ENCODE results near the gene ANKZF1.

ANKZF1 gene

GRCh38 chr2:219229305-219230058, at the start of gene ANKZF1, which contains the start of gene ATG9A:
Gene ANKZF1 (plus strand): TSS chr2:219229806. CDS start chr2:219230258, 452 bp downstream.
Gene ATG9A (minus strand): TSS chr2:219229636. CDS start chr2:219228024, 1,612 bp downstream.
- H3K4me3 ChIP-seq (ENCODE audit: low read depth, low read length), result peak within 1 kb of the TSS; percentile 88
- peaks cover 25% of the 10 kb centered on the region; the same call in 1 of the 2 replicates for H3K36me3 ChIP-seq (ENCODE audit: insufficient read depth, low read length)
- H2AFZ ChIP-seq (ENCODE audit: low read length, unreplicated experiment), result peak within 1 kb of the TSS; percentile 61
- H3K27me3 ChIP-seq (ENCODE audit: insufficient read depth, low read length), result no peaks in the 10 kb centered on the region
- peaks cover 23% of the 10 kb centered on the region for H3K4me1 ChIP-seq (ENCODE audit: control insufficient read depth, insufficient read depth, low read length, unreplicated experiment)
- H3K79me2 ChIP-seq (ENCODE audit: control insufficient read depth, insufficient read depth, low read length, unreplicated experiment), result peaks cover 38% of the 10 kb centered on the region
- H3K27ac ChIP-seq (ENCODE audit: low read depth, low read length), result peak within 1 kb of the TSS; percentile 84

GRCh38 chr2:219180961-219181360, 48.6 kb upstream of the ANKZF1 start:
- Histone ChIP-seq H2AFZ (ENCODE audit: low read length, unreplicated experiment) (no peak overlapping the region), H3K4me1 (ENCODE audit: control insufficient read depth, insufficient read depth, low read length, unreplicated experiment) (peaks cover 9% of the 10 kb centered on the region), H3K4me3 (ENCODE audit: low read depth, low read length) (no peak overlapping the region), H3K27me3 (ENCODE audit: insufficient read depth, low read length) (no peaks in the 10 kb centered on the region), H3K27ac (ENCODE audit: low read depth, low read length) (no peak overlapping the region), H3K36me3 (ENCODE audit: insufficient read depth, low read length) (no peaks in the 10 kb centered on the region; the same call in none of the 2 replicates), H3K79me2 (ENCODE audit: control insufficient read depth, insufficient read depth, low read length, unreplicated experiment) (peaks cover 23% of the 10 kb centered on the region)

GRCh38 chr2:219181531-219181930, 48.1 kb upstream of the ANKZF1 start:
- Histone ChIP-seq H3K36me3 (ENCODE audit: insufficient read depth, low read length) (no peaks in the 10 kb centered on the region; the same call in none of the 2 replicates), H3K27ac (ENCODE audit: low read depth, low read length) (no peak overlapping the region), H2AFZ (ENCODE audit: low read length, unreplicated experiment) (no peak overlapping the region), H3K4me3 (ENCODE audit: low read depth, low read length) (no peak overlapping the region), H3K4me1 (ENCODE audit: control insufficient read depth, insufficient read depth, low read length, unreplicated experiment) (peaks cover 8% of the 10 kb centered on the region), H3K27me3 (ENCODE audit: insufficient read depth, low read length) (no peaks in the 10 kb centered on the region), H3K79me2 (ENCODE audit: control insufficient read depth, insufficient read depth, low read length, unreplicated experiment) (peaks cover 21% of the 10 kb centered on the region)

GRCh38 chr2:219182331-219183150, 47.1 kb upstream of the ANKZF1 start:
- H3K36me3 ChIP-seq (ENCODE audit: insufficient read depth, low read length), result no peaks in the 10 kb centered on the region; the same call in none of the 2 replicates
- H3K27me3 ChIP-seq (ENCODE audit: insufficient read depth, low read length), result no peaks in the 10 kb centered on the region
- peaks cover 8% of the 10 kb centered on the region for H3K4me1 ChIP-seq (ENCODE audit: control insufficient read depth, insufficient read depth, low read length, unreplicated experiment)
- H3K27ac ChIP-seq (ENCODE audit: low read depth, low read length), result no peak overlapping the region
- H2AFZ ChIP-seq (ENCODE audit: low read length, unreplicated experiment), result no peak overlapping the region
- no peak overlapping the region for H3K4me3 ChIP-seq (ENCODE audit: low read depth, low read length)
- peaks cover 21% of the 10 kb centered on the region for H3K79me2 ChIP-seq (ENCODE audit: control insufficient read depth, insufficient read depth, low read length, unreplicated experiment)

- no peak overlapping the region for H3K27ac ChIP-seq (ENCODE audit: low read depth, low read length)
- no peak overlapping the region for H2AFZ ChIP-seq (ENCODE audit: low read length, unreplicated experiment)
- peaks cover 8% of the 10 kb centered on the region for H3K4me1 ChIP-seq (ENCODE audit: control insufficient read depth, insufficient read depth, low read length, unreplicated experiment)
- no peak overlapping the region for H3K4me3 ChIP-seq (ENCODE audit: low read depth, low read length)
- H3K79me2 ChIP-seq (ENCODE audit: control insufficient read depth, insufficient read depth, low read length, unreplicated experiment), result peaks cover 21% of the 10 kb centered on the region
- no peaks in the 10 kb centered on the region; the same call in none of the 2 replicates for H3K36me3 ChIP-seq (ENCODE audit: insufficient read depth, low read length)
- no peaks in the 10 kb centered on the region for H3K27me3 ChIP-seq (ENCODE audit: insufficient read depth, low read length)
These were observed 46.3 kb upstream of the ANKZF1 start for GRCh38 chr2:219183151-219183772.

- no peaks in the 10 kb centered on the region for H3K27me3 ChIP-seq (ENCODE audit: insufficient read depth, low read length)
- peaks cover 6% of the 10 kb centered on the region for H3K4me1 ChIP-seq (ENCODE audit: control insufficient read depth, insufficient read depth, low read length, unreplicated experiment)
- H3K36me3 ChIP-seq (ENCODE audit: insufficient read depth, low read length), result no peaks in the 10 kb centered on the region; the same call in none of the 2 replicates
- H3K27ac ChIP-seq (ENCODE audit: low read depth, low read length), result no peak overlapping the region
- H3K4me3 ChIP-seq (ENCODE audit: low read depth, low read length), result no peak overlapping the region
- peaks cover 14% of the 10 kb centered on the region for H3K79me2 ChIP-seq (ENCODE audit: control insufficient read depth, insufficient read depth, low read length, unreplicated experiment)
- no peak overlapping the region for H2AFZ ChIP-seq (ENCODE audit: low read length, unreplicated experiment)
These were observed 45.5 kb upstream of the ANKZF1 start for GRCh38 chr2:219184121-219184520.

- Histone ChIP-seq H3K36me3 (ENCODE audit: insufficient read depth, low read length) (no peaks in the 10 kb centered on the region; the same call in none of the 2 replicates), H3K4me1 (ENCODE audit: control insufficient read depth, insufficient read depth, low read length, unreplicated experiment) (no peaks in the 10 kb centered on the region), H3K4me3 (ENCODE audit: low read depth, low read length) (no peak overlapping the region), H3K27me3 (ENCODE audit: insufficient read depth, low read length) (no peaks in the 10 kb centered on the region), H3K79me2 (ENCODE audit: control insufficient read depth, insufficient read depth, low read length, unreplicated experiment) (no peaks in the 10 kb centered on the region), H2AFZ (ENCODE audit: low read length, unreplicated experiment) (no peak overlapping the region), H3K27ac (ENCODE audit: low read depth, low read length) (no peak overlapping the region)
These were observed 42.7 kb upstream of the ANKZF1 start for GRCh38 chr2:219186754-219187456.

- H3K4me1 ChIP-seq (ENCODE audit: control insufficient read depth, insufficient read depth, low read length, unreplicated experiment), result no peaks in the 10 kb centered on the region
- no peaks in the 10 kb centered on the region for H3K79me2 ChIP-seq (ENCODE audit: control insufficient read depth, insufficient read depth, low read length, unreplicated experiment)
- peaks cover 7% of the 10 kb centered on the region; the same call in 1 of the 2 replicates for H3K27me3 ChIP-seq (ENCODE audit: insufficient read depth, low read length)
- H3K27ac ChIP-seq (ENCODE audit: low read depth, low read length), result no peak overlapping the region
- H3K4me3 ChIP-seq (ENCODE audit: low read depth, low read length), result no peak overlapping the region
- H2AFZ ChIP-seq (ENCODE audit: low read length, unreplicated experiment), result no peak overlapping the region
- H3K36me3 ChIP-seq (ENCODE audit: insufficient read depth, low read length), result no peaks in the 10 kb centered on the region
These were observed 32.2 kb upstream of the ANKZF1 start for GRCh38 chr2:219197388-219197787.

GRCh38 chr2:219198974-219199373, 30.6 kb upstream of the ANKZF1 start:
- no peak overlapping the region for H3K27ac ChIP-seq (ENCODE audit: low read depth, low read length)
- peaks cover 7% of the 10 kb centered on the region; the same call in 1 of the 2 replicates for H3K27me3 ChIP-seq (ENCODE audit: insufficient read depth, low read length)
- no peaks in the 10 kb centered on the region for H3K4me1 ChIP-seq (ENCODE audit: control insufficient read depth, insufficient read depth, low read length, unreplicated experiment)
- no peaks in the 10 kb centered on the region for H3K79me2 ChIP-seq (ENCODE audit: control insufficient read depth, insufficient read depth, low read length, unreplicated experiment)
- no peak overlapping the region for H2AFZ ChIP-seq (ENCODE audit: low read length, unreplicated experiment)
- H3K4me3 ChIP-seq (ENCODE audit: low read depth, low read length), result no peak overlapping the region
- H3K36me3 ChIP-seq (ENCODE audit: insufficient read depth, low read length), result no peaks in the 10 kb centered on the region

Data from ACC112 (cell line).